Measurements from ENCODE around the gene MYEOV. TPM values are rescaled to one million over a fixed set of nuclear protein-coding genes. Genes with fewer than 3 reads are reported as not detected.

MYEOV gene
- total RNA-seq, 1 donor from 2014 or later: 0.72 TPM

DNA sequence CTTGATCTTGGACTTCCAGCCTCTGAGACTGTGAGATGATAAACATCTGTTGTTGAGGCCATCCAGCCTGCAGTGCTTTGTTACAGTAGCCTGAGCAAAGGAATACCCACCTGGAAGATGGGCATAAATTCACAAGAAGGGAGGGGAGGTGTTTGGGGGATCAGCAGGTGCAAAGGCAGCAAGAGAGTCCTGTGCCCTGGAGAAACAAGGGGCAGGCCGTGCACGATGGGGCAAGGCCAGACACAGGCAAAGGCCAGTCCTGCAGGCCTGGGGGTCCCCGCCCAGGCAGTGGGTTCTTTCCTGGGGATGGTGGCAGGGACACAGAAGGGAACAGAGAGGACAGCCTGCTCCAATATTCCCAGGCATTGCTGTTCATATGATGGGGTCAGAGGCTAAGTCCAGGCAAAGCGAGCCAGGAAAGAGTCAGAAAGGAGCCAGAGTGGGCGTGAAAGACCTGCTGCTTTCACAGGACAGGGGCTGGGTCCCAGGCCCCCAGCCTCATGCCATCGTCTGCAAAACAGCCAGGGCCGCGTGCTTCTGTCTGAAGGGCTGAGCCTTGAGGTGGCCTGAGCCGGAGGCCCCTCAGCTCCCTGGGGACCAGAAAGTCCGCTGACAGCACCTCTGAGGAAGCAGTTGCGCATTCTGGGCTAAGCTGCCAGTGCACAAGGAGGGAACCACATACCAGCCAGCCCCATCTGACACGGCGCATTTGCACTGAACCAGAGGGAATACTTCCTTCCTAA is 48.8 kb downstream of the MYEOV start:
- DNase-seq (ENCODE audit: low spot score): peak; percentile 6

GRCh38 chr11:69343401-69344321 is 49.7 kb downstream of the MYEOV start:
- DNase-seq (ENCODE audit: low spot score): peak; percentile 5

- DNase-seq (ENCODE audit: low spot score): peak; percentile 4
Observed at GRCh38 chr11:69344570-69345145, 50.7 kb downstream of the MYEOV start.

Other genes with a start within 250 kb of the MYEOV start
- gene TPCN2, start 245.2 kb upstream of the MYEOV start, total RNA-seq: 29.1 TPM
- gene SMIM38, start 138.2 kb upstream of the MYEOV start, total RNA-seq: 0.40 TPM
- gene LINC01488, start 187.5 kb downstream of the MYEOV start, total RNA-seq: not detected